K562 (cell line): ENCODE results near the gene MS4A2. TPM values are rescaled to one million over a fixed set of nuclear protein-coding genes. Genes with fewer than 3 reads are reported as not detected.
A peak's percentile ranks its signal among the peaks of the same experiment; 100 is the strongest.

Source experiments
- ATAC-seq: fragments of 200-7000 bp; cut with Tn5 transposase; 3 replicates; pipeline ENCODE4 v1.9.1; 2020; ENCODE audit warnings: moderate library complexity
- BruUV-seq: library from RNA; stranded (reverse); fragments of 400-500 nt; replicated peaks from 2 replicates; lab custom pipeline; 2021; lab: Mats Ljungman, UMichigan
- CTCF ChIA-PET: fragments of 300-600 bp; formaldehyde crosslinking; extraction: SDS; loops from one replicate; lab custom pipeline; 2021; ENCODE audit warnings: low intra/inter-chr PET ratio; lab: Yijun Ruan, JAX
- POLR2A ChIA-PET: fragments of 300-600, 350-650 bp; sonication (Branson Sonifier 250); formaldehyde crosslinking; extraction: SDS; loops from one replicate; lab custom pipeline; 2021; ENCODE audit warnings: antibody characterized with exemption, inconsistent platforms; lab: Yijun Ruan, JAX
- DNase-seq, 4 experiments: peaks; one replicate each; pipeline versions ENCODE4 v3.0.0 to v3.0.0-alpha.2; 2011 to 2018; ENCODE audit warnings: low spot score in 3 of 4, mixed read lengths in 3 of 4; ENCODE audit errors: extremely low read depth in 1 of 4
- FAIRE-seq: peaks from 2 replicates; lab custom pipeline; 2011; peaks lifted over from hg19 to GRCh38; lab: Jason Lieb, UNC
- H2AFZ ChIP-seq: 2 replicates; pipeline ENCODE4 v1.6.0; 2011; ENCODE audit warnings: low read depth, low read length, control low read depth, inconsistent platforms
- H3K27ac ChIP-seq: fragments of 200-600 bp; 3 replicates; pipeline ENCODE4 v1.8.0; 2011; ENCODE audit warnings: low read depth, mild to moderate bottlenecking, control low read depth, inconsistent platforms, low read length, moderate library complexity, mixed read lengths; ENCODE audit errors: extremely low read depth
- H3K27me3 ChIP-seq, 2 experiments: fragments of 300-600 bp in 1 of 2; 2 replicates in 1 of 2; 3 replicates in 1 of 2; pipeline versions ENCODE4 v1.6.0 to v1.8.0; 2011; ENCODE audit warnings: inconsistent platforms in 2 of 2, low read length in 2 of 2, mild to moderate bottlenecking in 1 of 2, mixed read lengths in 1 of 2, moderate library complexity in 1 of 2; ENCODE audit not compliant: control insufficient read depth in 2 of 2, insufficient read depth in 2 of 2
- H3K36me3 ChIP-seq: fragments of 300-600 bp; 3 replicates; pipeline ENCODE4 v1.8.0; 2011; ENCODE audit warnings: mild to moderate bottlenecking, low read length, inconsistent platforms; ENCODE audit not compliant: control insufficient read depth, insufficient read depth
- H3K4me1 ChIP-seq, 2 experiments: fragments of 200-600 bp in 1 of 2; replicated peaks in 1 of 2; 2 replicates in 1 of 2; 3 replicates in 1 of 2; pipeline versions ENCODE4 v1.5.1 to v1.8.0; 2011; ENCODE audit warnings: inconsistent platforms in 2 of 2, low read length in 2 of 2, mild to moderate bottlenecking in 1 of 2, mixed read lengths in 1 of 2, moderate library complexity in 1 of 2; ENCODE audit not compliant: control insufficient read depth in 2 of 2, insufficient read depth in 2 of 2
- H3K4me2 ChIP-seq: 2 replicates; pipeline ENCODE4 v1.6.1; 2011; ENCODE audit warnings: low read length, control low read depth, inconsistent platforms, mixed read lengths; ENCODE audit not compliant: insufficient read depth
- H3K4me3 ChIP-seq: fragments of 200-600 bp; sonication (generic), shearing (Covaris generic); 2 replicates; pipeline ENCODE4 v1.5.1; 2016; ENCODE audit warnings: control low read depth, inconsistent platforms
- H3K79me2 ChIP-seq: fragments of 200-600 bp; 3 replicates; pipeline ENCODE4 v1.8.0; 2011; ENCODE audit warnings: low read length, inconsistent platforms; ENCODE audit not compliant: control insufficient read depth, insufficient read depth
- H3K9ac ChIP-seq, 2 experiments: 2 replicates each; pipeline versions ENCODE4 v1.6.0 to v1.6.1; 2011; ENCODE audit warnings: low read depth in 2 of 2, low read length in 2 of 2, control low read depth in 1 of 2, inconsistent platforms in 1 of 2, mild to moderate bottlenecking in 1 of 2, mixed read lengths in 1 of 2; ENCODE audit not compliant: insufficient read depth in 1 of 2
- H3K9me1 ChIP-seq: one replicate; pipeline ENCODE4 v1.6.0; 2011; ENCODE audit warnings: inconsistent platforms, mild to moderate bottlenecking, low read length, moderate library complexity; ENCODE audit not compliant: control insufficient read depth, insufficient read depth
- H3K9me3 ChIP-seq: replicated peaks from 2 replicates; pipeline ENCODE4 v1.5.1; 2011; ENCODE audit warnings: low read depth, low read length, inconsistent platforms; ENCODE audit not compliant: control insufficient read depth, insufficient read depth
- H4K20me1 ChIP-seq: replicated peaks from 2 replicates; pipeline ENCODE4 v1.6.1; 2011; ENCODE audit warnings: low read length, inconsistent platforms, mixed read lengths; ENCODE audit not compliant: control insufficient read depth, insufficient read depth
- DMBX1 ChIP-seq: fragments of 250-450 bp; sonication (Bioruptor Pico); IDR thresholded peaks from 2 replicates; pipeline ENCODE4 v1.8.0; 2022; ENCODE audit warnings: inconsistent platforms, mild to moderate bottlenecking, moderate library complexity, borderline replicate concordance
- ETV6 ChIP-seq, 3 experiments: fragments of 150-350 bp in 1 of 3; sonication (generic) in 1 of 3; formaldehyde crosslinking in 1 of 3; IDR thresholded peaks; 2 replicates each; pipeline versions ENCODE4 v1.6.1 to v1.8.0; 2014 to 2022; ENCODE audit warnings: borderline replicate concordance in 2 of 3, low read depth in 2 of 3, antibody characterized with exemption in 1 of 3, low read length in 1 of 3, mild to moderate bottlenecking in 1 of 3, missing genetic modification reagents in 1 of 3
- FOXK2 ChIP-seq, 2 experiments: fragments of 450-650 bp; IDR thresholded peaks in 1 of 2; conservative IDR thresholded peaks in 1 of 2; 2 replicates each; pipeline ENCODE4 v1.6.1; 2016; ENCODE audit warnings: low read depth in 2 of 2, mild to moderate bottlenecking in 1 of 2
- MXD1 ChIP-seq: fragments of 250-450 bp; sonication (Bioruptor Pico); IDR thresholded peaks from 2 replicates; pipeline ENCODE4 v1.8.0; 2021; ENCODE audit warnings: borderline replicate concordance, mild to moderate bottlenecking, moderate library complexity; ENCODE audit not compliant: poor library complexity, severe bottlenecking
- RAD21 ChIP-seq, 2 experiments: fragments of 250-450 bp in 1 of 2; fragments of 450-650 bp in 1 of 2; sonication (Bioruptor Pico) in 1 of 2; formaldehyde crosslinking in 1 of 2; IDR thresholded peaks in 1 of 2; conservative IDR thresholded peaks in 1 of 2; 2 replicates each; pipeline versions ENCODE4 v1.4.0 to v1.8.0; 2020 to 2022; ENCODE audit warnings: mild to moderate bottlenecking in 2 of 2, moderate library complexity in 1 of 2
- VEZF1 ChIP-seq: fragments of 200-800 bp; sonication (Bioruptor generic); IDR thresholded peaks from 2 replicates; pipeline ENCODE4 v1.6.1; 2017; ENCODE audit warnings: missing genetic modification characterization, missing compliant biosample characterization
- ZBTB11 ChIP-seq, 3 experiments: fragments of 200-800 bp in 1 of 3; fragments of 250-450 bp in 1 of 3; fragments of 450-650 bp in 1 of 3; sonication (Bioruptor Pico) in 1 of 3; sonication (Bioruptor generic) in 1 of 3; formaldehyde crosslinking in 1 of 3; IDR thresholded peaks; 2 replicates each; pipeline versions ENCODE4 v1.6.1 to v1.8.0; 2016 to 2022; ENCODE audit warnings: mild to moderate bottlenecking in 2 of 3, missing genetic modification characterization in 2 of 3, missing compliant biosample characterization in 1 of 3, moderate library complexity in 1 of 3
- WGBS: fragments of 100-300 bp; shearing (Covaris generic); methylation state at CpG from one replicate; pipeline ENCODE4 v1.1.6; 2016; ENCODE audit warnings: low coverage, mixed read lengths; ENCODE audit not compliant: insufficient coverage; ENCODE audit errors: missing lambda C conversion rate; 5-methylcytosine and 5-hydroxymethylcytosine counted together
- in situ Hi-C: fragments of 300-500 bp; cut with MboI; formaldehyde crosslinking; loops from 4 replicates; pipeline ENCODE4 v1.15.0; 2018; ENCODE audit warnings: inconsistent platforms, mixed read lengths
- intact Hi-C: fragments of 100-400 bp; cut with micrococcal nuclease; formaldehyde crosslinking; loops from 2 replicates; pipeline ENCODE4 v1.14.2; 2022
- polyA plus RNA-seq, 8 experiments: library from polyadenylated mRNA; depleted of rRNA in 4 of 8; stranded (reverse) in 5 of 8; unstranded in 3 of 8; fragments of >200 nt; fragmentation: Nextera tagmentation in 2 of 8; fragmentation: Illumina TruSeq in 1 of 8; extraction: Ambion mirVana in 2 of 8; extraction: Trizol in 1 of 8; gene quantifications; 2 replicates each; pipeline versions ENCODE4 v1.2.1 to v1.2.3, GENCODE V29; 2011 to 2014; ENCODE audit warnings: inconsistent platforms in 1 of 8, missing spikeins in 1 of 8
- total RNA-seq, 7 experiments: library from RNA; depleted of rRNA in 6 of 7; stranded (reverse); fragments of >200 nt in 6 of 7; fragmentation: Illumina TruSeq in 2 of 7; extraction: Trizol in 2 of 7; gene quantifications; 2 replicates each; pipeline versions ENCODE4 v1.2.1 to v1.2.3, GENCODE V29; 2011 to 2021; ENCODE audit warnings: low replicate concordance in 1 of 7
- TF ChIP-seq, protein P1 (sequence below): fragments of 250-450 bp; sonication (Bioruptor Pico); IDR thresholded peaks from 2 replicates; pipeline ENCODE4 v1.4.0; 2020
- TF ChIP-seq, protein P2 (sequence below): fragments of 450-650 bp; IDR thresholded peaks from 2 replicates; pipeline ENCODE4 v1.6.1; 2016

The MS4A2 gene
- total and polyA plus RNA-seq, 9 of the 15 experiments (the other 6 are each of a cell fraction or from before 2014, with no cell fraction given): 0.06 to 5.7 (median 0.86) TPM

DNA sequence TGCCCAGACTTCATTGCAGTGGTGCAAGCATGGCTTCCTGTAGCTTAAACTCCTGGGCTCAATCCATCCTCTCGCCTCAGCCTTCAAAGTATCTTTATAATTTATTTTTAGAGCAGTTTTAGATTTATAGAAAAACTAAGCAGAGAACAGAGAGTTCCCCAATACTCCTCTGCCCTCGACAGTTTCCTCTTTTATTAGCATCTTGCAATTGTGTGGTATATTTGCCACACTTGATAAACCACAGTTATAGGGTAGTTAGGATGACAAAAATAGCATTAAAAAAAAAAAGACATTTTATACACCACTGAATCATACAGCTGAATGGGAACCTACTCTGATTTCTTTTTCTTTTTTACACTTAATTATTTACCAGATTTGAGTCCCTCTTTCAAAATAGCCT is 31.2 kb downstream of the MS4A2 start (continued):
- TF ChIP-seq ETV6 (IDR thresholded peaks at IDR 0.05; ENCODE audit: borderline replicate concordance in 1 of 2, low read depth in 2 of 2, low read length in 1 of 2) (no peak), ETV6 (CRISPR knock-in tag; IDR thresholded peaks at IDR 0.05; ENCODE audit: borderline replicate concordance) (no peak), VEZF1 (no peak)
- TF ChIP-seq, all 486 proteins: peak for 0

- H3K4me3 ChIP-seq: no peak overlapping the region
- ChIA-PET POLR2A (no interaction called here), CTCF (no interaction called here)
- H2AFZ ChIP-seq: peak overlapping the region; percentile 72
- no peak overlapping the region for H3K9ac ChIP-seq
- H3K4me1 ChIP-seq: peaks cover 3 to 38% of the 10 kb centered on the region in 2 experiments; a peak in 3 of 5 replicates
- no TSS peak for BruUV-seq
- no peaks in the 10 kb centered on the region for H3K27me3 ChIP-seq
- H3K4me2 ChIP-seq: peak overlapping the region; percentile 36; the same call in 1 of the 2 replicates
- H3K79me2 ChIP-seq: no peaks in the 10 kb centered on the region
- FAIRE-seq: peak; percentile 80
- DNase-seq: peak in 2 of 4 experiments; percentile 41 to 80
- H3K9me1 ChIP-seq: no peaks in the 10 kb centered on the region
- in situ Hi-C loops: no loop called here
- WGBS: 6% methylated on average over 2 of the region's 2 CpGs
- no peaks in the 10 kb centered on the region for H3K36me3 ChIP-seq
- no peaks in the 10 kb centered on the region for H4K20me1 ChIP-seq
- intact Hi-C loops: loop anchor here (5.0 kb wide), 1 partner anchor 64 kb away; the partner anchor contains the start of gene MS4A3
- peak; percentile 95 for ATAC-seq
- peak overlapping the region; percentile 20; the same call in 1 of the 3 replicates for H3K27ac ChIP-seq
- 0 out of 2 replicates have a peak, but pooled peaks cover 5% of the 10 kb centered on the region for H3K9me3 ChIP-seq
- TF ChIP-seq ZBTB11 (CRISPR knock-in tag; IDR thresholded peaks at IDR 0.05) (0 out of 6 replicates have a peak, but pooled peaks of 1 of the 3 experiments have one; percentile 25), MXD1 (CRISPR knock-in tag) (no peak), FOXK2 (conservative IDR thresholded peaks at IDR 0.05 in 1 of 2, IDR thresholded peaks at IDR 0.05 in 1 of 2; ENCODE audit: low read depth in 2 of 2) (0 out of 4 replicates have a peak, but pooled peaks of 1 of the 2 experiments have one; percentile 30), RAD21 (CRISPR knock-in tag; conservative IDR thresholded peaks at IDR 0.05 in 1 of 2, IDR thresholded peaks at IDR 0.05 in 1 of 2) (peak; percentile 15 to 28; a peak in 1 of 4 replicates), DMBX1 (CRISPR knock-in tag) (0 out of 2 replicates have a peak, but pooled peaks have one; percentile 36)
- TF ChIP-seq, protein P1, sequence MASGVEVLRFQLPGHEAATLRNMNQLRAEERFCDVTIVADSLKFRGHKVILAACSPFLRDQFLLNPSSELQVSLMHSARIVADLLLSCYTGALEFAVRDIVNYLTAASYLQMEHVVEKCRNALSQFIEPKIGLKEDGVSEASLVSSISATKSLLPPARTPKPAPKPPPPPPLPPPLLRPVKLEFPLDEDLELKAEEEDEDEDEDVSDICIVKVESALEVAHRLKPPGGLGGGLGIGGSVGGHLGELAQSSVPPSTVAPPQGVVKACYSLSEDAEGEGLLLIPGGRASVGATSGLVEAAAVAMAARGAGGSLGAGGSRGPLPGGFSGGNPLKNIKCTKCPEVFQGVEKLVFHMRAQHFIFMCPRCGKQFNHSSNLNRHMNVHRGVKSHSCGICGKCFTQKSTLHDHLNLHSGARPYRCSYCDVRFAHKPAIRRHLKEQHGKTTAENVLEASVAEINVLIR: 0 out of 2 replicates have a peak, but pooled peaks have one; percentile 25
- TF ChIP-seq, protein P2, sequence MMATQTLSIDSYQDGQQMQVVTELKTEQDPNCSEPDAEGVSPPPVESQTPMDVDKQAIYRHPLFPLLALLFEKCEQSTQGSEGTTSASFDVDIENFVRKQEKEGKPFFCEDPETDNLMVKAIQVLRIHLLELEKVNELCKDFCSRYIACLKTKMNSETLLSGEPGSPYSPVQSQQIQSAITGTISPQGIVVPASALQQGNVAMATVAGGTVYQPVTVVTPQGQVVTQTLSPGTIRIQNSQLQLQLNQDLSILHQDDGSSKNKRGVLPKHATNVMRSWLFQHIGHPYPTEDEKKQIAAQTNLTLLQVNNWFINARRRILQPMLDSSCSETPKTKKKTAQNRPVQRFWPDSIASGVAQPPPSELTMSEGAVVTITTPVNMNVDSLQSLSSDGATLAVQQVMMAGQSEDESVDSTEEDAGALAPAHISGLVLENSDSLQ: peak; percentile 42; the same call in 1 of the 2 replicates
Measured at GRCh38 chr11:60121264-60121663, 32.8 kb downstream of the MS4A2 start.
